GM13976 (cell line): ENCODE results near the gene XRN2.

Source experiments
- DNase-seq: peaks from one replicate; pipeline ENCODE4 v3.0.0; 2012; ENCODE audit warnings: low spot score
- in situ Hi-C: fragments of 300-500 bp; cut with MboI; formaldehyde crosslinking; loops from one replicate; pipeline ENCODE4 v1.12.0; 2022; ENCODE audit warnings: low sequenced_read_pairs, mixed read lengths, inconsistent platforms; ENCODE audit not compliant: unreplicated experiment
- TF ChIP-seq, protein P1 (sequence below): IDR thresholded peaks from 2 replicates; pipeline ENCODE4 v1.5.1; 2012; ENCODE audit warnings: borderline replicate concordance, mild to moderate bottlenecking; ENCODE audit not compliant: insufficient read depth; ENCODE audit errors: extremely low read depth, missing control alignments, control extremely low read depth

Gene XRN2

DNA sequence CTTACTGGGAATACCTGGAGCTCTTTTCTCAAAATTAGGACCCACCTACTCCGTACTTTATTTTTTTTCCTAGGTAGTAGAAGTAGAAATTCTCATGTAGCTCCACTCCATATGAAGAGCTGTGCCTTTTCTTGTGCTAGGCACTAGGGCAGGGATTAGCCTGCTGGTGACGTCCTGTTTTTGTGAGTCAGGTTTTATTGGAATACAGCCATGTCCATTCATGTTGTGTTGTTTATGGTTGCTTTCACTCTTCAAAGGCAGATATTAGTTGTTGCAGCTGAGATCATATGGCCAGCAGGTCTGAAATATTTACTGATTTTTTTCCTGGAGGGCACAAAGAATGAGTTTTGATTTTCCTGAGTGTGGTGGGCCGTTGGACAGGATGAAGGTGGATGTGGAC is 20.5 kb downstream of the XRN2 start:
- DNase-seq = no peak
- in situ Hi-C loops = no loop called here
- TF ChIP-seq, protein P1, sequence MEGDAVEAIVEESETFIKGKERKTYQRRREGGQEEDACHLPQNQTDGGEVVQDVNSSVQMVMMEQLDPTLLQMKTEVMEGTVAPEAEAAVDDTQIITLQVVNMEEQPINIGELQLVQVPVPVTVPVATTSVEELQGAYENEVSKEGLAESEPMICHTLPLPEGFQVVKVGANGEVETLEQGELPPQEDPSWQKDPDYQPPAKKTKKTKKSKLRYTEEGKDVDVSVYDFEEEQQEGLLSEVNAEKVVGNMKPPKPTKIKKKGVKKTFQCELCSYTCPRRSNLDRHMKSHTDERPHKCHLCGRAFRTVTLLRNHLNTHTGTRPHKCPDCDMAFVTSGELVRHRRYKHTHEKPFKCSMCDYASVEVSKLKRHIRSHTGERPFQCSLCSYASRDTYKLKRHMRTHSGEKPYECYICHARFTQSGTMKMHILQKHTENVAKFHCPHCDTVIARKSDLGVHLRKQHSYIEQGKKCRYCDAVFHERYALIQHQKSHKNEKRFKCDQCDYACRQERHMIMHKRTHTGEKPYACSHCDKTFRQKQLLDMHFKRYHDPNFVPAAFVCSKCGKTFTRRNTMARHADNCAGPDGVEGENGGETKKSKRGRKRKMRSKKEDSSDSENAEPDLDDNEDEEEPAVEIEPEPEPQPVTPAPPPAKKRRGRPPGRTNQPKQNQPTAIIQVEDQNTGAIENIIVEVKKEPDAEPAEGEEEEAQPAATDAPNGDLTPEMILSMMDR = no peak

GRCh38 chr20:21324126-21324525 is 21.0 kb downstream of the XRN2 start:
- no peak for DNase-seq
- in situ Hi-C loops = no loop called here
- TF ChIP-seq, protein P1 = no peak

GRCh38 chr20:21325296-21325695 is 22.2 kb downstream of the XRN2 start:
- in situ Hi-C loops = no loop called here
- TF ChIP-seq, protein P1 = no peak
- no peak for DNase-seq

- TF ChIP-seq, protein P1 = no peak
- in situ Hi-C loops = no loop called here
- DNase-seq = no peak
Observed at GRCh38 chr20:21326700-21327099, 23.6 kb downstream of the XRN2 start.

- in situ Hi-C loops = no loop called here
- DNase-seq = no peak
- TF ChIP-seq, protein P1 = no peak
Observed at GRCh38 chr20:21336455-21337151, 33.5 kb downstream of the XRN2 start.

- DNase-seq = no peak
- TF ChIP-seq, protein P1 = no peak
- in situ Hi-C loops = no loop called here
Observed at GRCh38 chr20:21338291-21338690, 35.2 kb downstream of the XRN2 start.
